Measurements from ENCODE around the gene GINS3.

The GINS3 gene

GRCh38 chr16:58392215-58393137, at the start of gene GINS3:
Gene GINS3 (plus strand): TSS chr16:58392471. CDS start chr16:58392602, 131 bp downstream.
- peak; percentile 95 for DNase-seq

GRCh38 chr16:58343562-58343961, 48.7 kb upstream of the GINS3 start:
- no peak for DNase-seq

- DNase-seq, result peak; percentile 17
These were observed 46.5 kb upstream of the GINS3 start for GRCh38 chr16:58345574-58346354.

- DNase-seq, result no peak
These were observed 45.4 kb upstream of the GINS3 start for GRCh38 chr16:58346831-58347371.

- DNase-seq, result no peak
These were observed 43.3 kb upstream of the GINS3 start for GRCh38 chr16:58348986-58349385.

- no peak for DNase-seq
These were observed 39.6 kb upstream of the GINS3 start for GRCh38 chr16:58352690-58353089.

- DNase-seq, result peak; percentile 50
These were observed 32.1 kb upstream of the GINS3 start for GRCh38 chr16:58360041-58360634.

- DNase-seq, result no peak
These were observed 30.5 kb upstream of the GINS3 start for GRCh38 chr16:58361726-58362125.

- no peak for DNase-seq
These were observed 28.4 kb upstream of the GINS3 start for GRCh38 chr16:58363746-58364393.

- DNase-seq, result no peak
These were observed 26.6 kb upstream of the GINS3 start for GRCh38 chr16:58365623-58366022.

- peak; percentile 11 for DNase-seq
These were observed 25.8 kb upstream of the GINS3 start for GRCh38 chr16:58366247-58367031.

- DNase-seq, result no peak
These were observed 25.0 kb upstream of the GINS3 start for GRCh38 chr16:58367252-58367651.

GRCh38 chr16:58371841-58372240, 20.4 kb upstream of the GINS3 start:
- no peak for DNase-seq

GRCh38 chr16:58375386-58375785, 16.9 kb upstream of the GINS3 start:
- no peak for DNase-seq

GRCh38 chr16:58377932-58378331, 14.3 kb upstream of the GINS3 start:
- no peak for DNase-seq

- DNase-seq, result no peak
These were observed 13.9 kb upstream of the GINS3 start for GRCh38 chr16:58378401-58378800.

- no peak for DNase-seq
These were observed 12.5 kb upstream of the GINS3 start for GRCh38 chr16:58379736-58380135.

- DNase-seq, result no peak
These were observed 10.6 kb upstream of the GINS3 start for GRCh38 chr16:58381661-58382060.

GRCh38 chr16:58384437-58385055, 7.7 kb upstream of the GINS3 start:
- no peak for DNase-seq

GRCh38 chr16:58385218-58385773, 7.0 kb upstream of the GINS3 start:
- DNase-seq, result no peak

GRCh38 chr16:58389724-58390123, 2.5 kb upstream of the GINS3 start:
- no peak for DNase-seq

Measured in hematopoietic multipotent progenitor cell treated with erythropoietin and hydrocortisone succinate and interleukin-3 and kit ligand, for 8 days (in vitro differentiated cells).